Endodermal cell (in vitro differentiated cells): ENCODE data around the gene KIRREL3. TPM values are rescaled to one million over a fixed set of nuclear protein-coding genes. Genes with fewer than 3 reads are reported as not detected.

ENCODE experiments used
- DNase-seq: peaks from one replicate; pipeline ENCODE4 v3.0.0-alpha.2; 2017
- H3K27ac ChIP-seq: 2 replicates; pipeline ENCODE4 v1.5.1; 2013; ENCODE audit warnings: mild to moderate bottlenecking, low read depth, low read length, moderate library complexity
- H3K27me3 ChIP-seq: 2 replicates; pipeline ENCODE4 v1.6.1; 2013; ENCODE audit warnings: mild to moderate bottlenecking, low read length, moderate library complexity; ENCODE audit not compliant: insufficient read depth, control insufficient read depth, poor library complexity, severe bottlenecking
- H3K36me3 ChIP-seq: 2 replicates; pipeline ENCODE4 v1.7.0; 2013; ENCODE audit warnings: mild to moderate bottlenecking, low read length, moderate library complexity; ENCODE audit not compliant: control insufficient read depth, insufficient read depth
- H3K4me1 ChIP-seq: one replicate; pipeline ENCODE4 v1.7.0; 2013; ENCODE audit warnings: low read length; ENCODE audit not compliant: control insufficient read depth, insufficient read depth
- H3K4me3 ChIP-seq: 2 replicates; pipeline ENCODE4 v1.5.1; 2013; ENCODE audit warnings: mild to moderate bottlenecking, low read length, moderate library complexity
- H3K9ac ChIP-seq: 2 replicates; pipeline ENCODE4 v1.6.1; 2013; ENCODE audit warnings: mild to moderate bottlenecking, low read length, moderate library complexity; ENCODE audit not compliant: poor library complexity, severe bottlenecking; ENCODE audit errors: extremely low read depth
- H3K9me3 ChIP-seq: 2 replicates; pipeline ENCODE4 v1.6.1; 2013; ENCODE audit warnings: mild to moderate bottlenecking, low read length, moderate library complexity; ENCODE audit not compliant: control insufficient read depth
- H3K27ac Mint-ChIP-seq: 2 replicates; pipeline ENCODE4 v1.8.0; 2020; ENCODE audit warnings: mixed read lengths
- H3K27me3 Mint-ChIP-seq: 2 replicates; pipeline ENCODE4 v1.8.0; 2021; ENCODE audit warnings: mild to moderate bottlenecking, mixed read lengths; ENCODE audit not compliant: insufficient read depth
- H3K36me3 Mint-ChIP-seq: 2 replicates; pipeline ENCODE4 v1.8.0; 2020; ENCODE audit warnings: low read depth, mixed read lengths
- H3K4me1 Mint-ChIP-seq: 2 replicates; pipeline ENCODE4 v1.8.0; 2020; ENCODE audit warnings: mixed read lengths
- H3K4me3 Mint-ChIP-seq: 2 replicates; pipeline ENCODE4 v1.8.0; 2020; ENCODE audit warnings: mild to moderate bottlenecking, moderate library complexity, mixed read lengths
- H3K9me3 Mint-ChIP-seq: 2 replicates; pipeline ENCODE4 v1.8.0; 2020; ENCODE audit warnings: mild to moderate bottlenecking, mixed read lengths
- CTCF ChIP-seq: fragments of 200-600 bp; sonication (generic); conservative IDR thresholded peaks from 2 replicates; pipeline ENCODE4 v1.5.0; 2021; ENCODE audit warnings: antibody characterized with exemption, mild to moderate bottlenecking
- WGBS, 2 experiments: methylation state at CpG; one replicate each; pipeline versions ENCODE4 v1.1.5 to v1.1.7; 2013; ENCODE audit warnings: missing lambda C conversion rate in 2 of 2, mixed read lengths in 1 of 2; ENCODE audit not compliant: insufficient coverage in 1 of 2, insufficient read length in 1 of 2; 5-methylcytosine and 5-hydroxymethylcytosine counted together
- total RNA-seq, 2 donors: library from RNA; stranded (reverse); fragmentation: NEBNext Ultra II Directional in 1 of 2; extraction: Animal tissue kit (Norgen Biotek cat#: 25700) in 1 of 2; gene quantifications; 2 replicates in 1 of 2; 3 replicates in 1 of 2; pipeline ENCODE4 v1.2.1, GENCODE V29; 2021

The KIRREL3 gene
- total RNA-seq, 2 donors from 2014 or later: 1.1 to 1.4 TPM

- Mint-ChIP-seq H3K27ac (no peak overlapping the region), H3K9me3 (no peaks in the 10 kb centered on the region), H3K27me3 (peaks cover 17% of the 10 kb centered on the region), H3K4me1 (peaks cover 13% of the 10 kb centered on the region), H3K4me3 (no peak overlapping the region), H3K36me3 (no peaks in the 10 kb centered on the region)
- Histone ChIP-seq H3K4me3 (no peak overlapping the region), H3K9ac (no peak overlapping the region), H3K9me3 (no peaks in the 10 kb centered on the region), H3K36me3 (no peaks in the 10 kb centered on the region), H3K4me1 (no peaks in the 10 kb centered on the region), H3K27me3 (peaks cover 25% of the 10 kb centered on the region), H3K27ac (no peak overlapping the region)
- TF ChIP-seq CTCF: no peak
- WGBS, 2 experiments: 56% methylated on average over 1 of the region's 1 CpG; no CpG with 5 or more reads in 1 of the 2 experiments
- DNase-seq: no peak
These were observed 259.7 kb downstream of the KIRREL3 start for GRCh38 chr11:126740846-126741245.

DNA sequence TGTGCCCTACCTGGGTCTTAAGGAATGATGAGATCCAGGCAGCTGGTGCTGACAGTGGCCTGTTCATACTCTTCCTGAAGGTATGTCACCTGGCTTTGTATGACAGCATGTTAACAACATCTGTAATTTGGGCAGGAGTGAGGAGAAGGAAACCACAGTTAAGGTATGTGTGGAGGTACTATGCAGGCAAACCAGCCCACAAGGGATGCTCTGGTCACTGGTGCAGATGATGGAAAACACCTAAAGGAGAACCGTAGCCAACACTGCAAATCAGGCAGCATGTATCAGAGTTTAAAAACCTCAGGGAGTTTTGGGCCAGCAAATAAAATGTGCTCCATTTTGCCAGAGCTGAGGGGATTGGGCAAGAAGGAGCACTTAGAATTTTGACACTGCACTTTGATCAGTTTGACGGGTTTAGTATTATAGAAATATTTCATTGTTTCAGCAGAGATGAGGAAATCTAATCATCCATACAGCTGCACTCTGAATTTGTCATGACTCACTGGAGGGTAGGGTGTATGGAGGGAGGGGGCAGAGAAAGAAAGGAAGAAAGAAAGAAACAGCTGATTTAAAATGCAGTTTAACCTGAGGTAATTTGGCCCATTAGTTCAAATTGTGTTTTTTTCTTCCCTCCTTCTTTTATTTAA, 260.9 kb downstream of the KIRREL3 start:
- H3K36me3 Mint-ChIP-seq: no peaks in the 10 kb centered on the region
- no peak overlapping the region for H3K27ac ChIP-seq
- H3K4me3 ChIP-seq: no peak overlapping the region
- no peaks in the 10 kb centered on the region for H3K9me3 Mint-ChIP-seq
- DNase-seq: no peak
- H3K9ac ChIP-seq: no peak overlapping the region
- no peaks in the 10 kb centered on the region for H3K4me1 ChIP-seq
- TF ChIP-seq CTCF: no peak
- 86 to 87% methylated on average over 1 to 2 of the region's 2 CpGs for WGBS, 2 experiments
- no peak overlapping the region for H3K27ac Mint-ChIP-seq
- peaks cover 8% of the 10 kb centered on the region for H3K27me3 Mint-ChIP-seq
- no peak overlapping the region for H3K4me3 Mint-ChIP-seq
- H3K4me1 Mint-ChIP-seq: peaks cover 13% of the 10 kb centered on the region
- no peaks in the 10 kb centered on the region for H3K36me3 ChIP-seq
- H3K9me3 ChIP-seq: no peaks in the 10 kb centered on the region
- peaks cover 14% of the 10 kb centered on the region for H3K27me3 ChIP-seq

DNA sequence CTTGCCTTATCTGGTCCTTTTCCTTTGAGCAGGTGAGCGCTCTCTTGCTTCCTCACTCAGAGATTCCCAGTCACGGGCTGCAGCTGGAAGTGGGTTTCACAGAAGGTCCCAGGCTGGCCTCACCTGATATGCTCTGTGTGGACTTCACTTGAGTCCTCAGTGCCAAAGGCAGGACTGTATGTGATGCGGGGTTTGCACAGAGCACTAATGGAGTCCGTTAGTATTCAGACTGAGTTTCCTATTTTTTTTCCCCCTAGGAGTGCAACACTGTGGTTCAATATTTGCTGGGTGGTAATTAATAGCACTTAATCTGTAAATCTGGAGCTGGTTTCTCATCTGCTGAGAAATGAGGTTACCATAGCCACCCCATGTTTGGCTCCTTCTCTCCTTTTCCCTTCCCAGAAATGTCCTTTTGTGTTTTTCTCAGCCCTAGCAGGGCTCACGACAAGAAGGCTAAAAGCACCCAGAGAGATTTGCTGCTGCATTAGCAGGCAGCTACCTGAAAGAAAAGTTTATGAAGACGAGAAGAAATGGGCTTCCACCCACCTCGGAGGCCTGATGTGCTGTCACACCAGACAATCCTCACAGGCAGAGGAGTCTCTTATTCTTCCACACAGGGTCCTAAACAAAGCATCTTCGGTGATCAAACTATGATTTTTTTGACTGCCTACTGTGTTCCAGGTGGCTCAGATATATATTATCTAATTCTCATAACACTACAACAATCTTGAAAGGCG, 262.1 kb downstream of the KIRREL3 start:
- WGBS, 2 experiments: 81 to 90% methylated on average over 6 to 9 of the region's 9 CpGs
- H3K27ac Mint-ChIP-seq: no peak overlapping the region

More for the DNA sequence above, 262.1 kb downstream of the KIRREL3 start:
- Histone ChIP-seq H3K4me1 (no peaks in the 10 kb centered on the region), H3K27ac (no peak overlapping the region), H3K36me3 (no peaks in the 10 kb centered on the region), H3K4me3 (no peak overlapping the region), H3K27me3 (peaks cover 8% of the 10 kb centered on the region), H3K9ac (no peak overlapping the region), H3K9me3 (no peaks in the 10 kb centered on the region)
- TF ChIP-seq CTCF: no peak
- Mint-ChIP-seq H3K9me3 (no peaks in the 10 kb centered on the region), H3K27me3 (peaks cover 1% of the 10 kb centered on the region), H3K36me3 (no peaks in the 10 kb centered on the region), H3K4me1 (peaks cover 13% of the 10 kb centered on the region), H3K4me3 (no peak overlapping the region)
- no peak for DNase-seq
